Mesenchymal stem cell (in vitro differentiated cells and primary cell): ENCODE results near the gene SLC41A3.

Source experiments
- DNase-seq: peaks from one replicate; pipeline ENCODE4 v3.0.0-alpha.2; 2013
- H2AFZ ChIP-seq: one replicate; pipeline ENCODE4 v1.6.1; 2013; ENCODE audit warnings: low read depth, mild to moderate bottlenecking, control low read depth, inconsistent platforms, low read length, moderate library complexity
- H2AK5ac ChIP-seq: 2 replicates; pipeline ENCODE4 v1.6.1; 2013; ENCODE audit warnings: low read length, moderate library complexity, mild to moderate bottlenecking, inconsistent platforms; ENCODE audit not compliant: severe bottlenecking
- H2BK120ac ChIP-seq: one replicate; pipeline ENCODE4 v1.6.1; 2013; ENCODE audit warnings: low read depth, mild to moderate bottlenecking, inconsistent platforms, low read length, moderate library complexity
- H2BK12ac ChIP-seq, 2 experiments: one replicate each; pipeline ENCODE4 v1.6.1; 2013; ENCODE audit warnings: inconsistent platforms in 2 of 2, low read length in 2 of 2, mild to moderate bottlenecking in 2 of 2, moderate library complexity in 2 of 2, control low read depth in 1 of 2
- H2BK15ac ChIP-seq: one replicate; pipeline ENCODE4 v1.6.1; 2013; ENCODE audit warnings: mild to moderate bottlenecking, low read depth, inconsistent platforms; ENCODE audit not compliant: poor library complexity, severe bottlenecking
- H2BK5ac ChIP-seq: 2 replicates; pipeline ENCODE4 v1.6.1; 2013; ENCODE audit warnings: low read depth, mild to moderate bottlenecking, low read length, control low read depth, inconsistent platforms; ENCODE audit not compliant: poor library complexity, severe bottlenecking
- H3K14ac ChIP-seq, 2 experiments: one replicate each; pipeline ENCODE4 v1.6.1; 2013; ENCODE audit warnings: inconsistent platforms in 2 of 2, low read length in 2 of 2, control low read depth in 1 of 2, mild to moderate bottlenecking in 1 of 2, moderate library complexity in 1 of 2
- H3K18ac ChIP-seq, 2 experiments: one replicate each; pipeline ENCODE4 v1.6.1; 2013; ENCODE audit warnings: inconsistent platforms in 2 of 2, low read length in 2 of 2, control low read depth in 1 of 2, low read depth in 1 of 2, mild to moderate bottlenecking in 1 of 2
- H3K23ac ChIP-seq, 2 experiments: one replicate each; pipeline ENCODE4 v1.6.1; 2013; ENCODE audit warnings: inconsistent platforms in 2 of 2, low read length in 2 of 2, mild to moderate bottlenecking in 2 of 2, moderate library complexity in 2 of 2, control low read depth in 1 of 2
- H3K27ac ChIP-seq: 2 replicates; pipeline ENCODE4 v1.5.1; 2013; ENCODE audit warnings: mild to moderate bottlenecking, moderate library complexity, low read length, control low read depth, inconsistent platforms; ENCODE audit not compliant: poor library complexity, severe bottlenecking
- H3K27me3 ChIP-seq, 2 experiments: 2 replicates each; pipeline versions ENCODE4 v1.6.1 to v1.7.0; 2013; ENCODE audit warnings: low read length in 2 of 2, mild to moderate bottlenecking in 2 of 2, moderate library complexity in 2 of 2, control low read depth in 1 of 2, inconsistent platforms in 1 of 2; ENCODE audit not compliant: control insufficient read depth in 1 of 2, insufficient read depth in 1 of 2
- H3K36me3 ChIP-seq, 2 experiments: 2 replicates each; pipeline versions ENCODE4 v1.6.1 to v1.7.0; 2013; ENCODE audit warnings: low read length in 2 of 2, control low read depth in 1 of 2, inconsistent platforms in 1 of 2, low read depth in 1 of 2, mild to moderate bottlenecking in 1 of 2; ENCODE audit not compliant: insufficient read depth in 2 of 2, control insufficient read depth in 1 of 2
- H3K4ac ChIP-seq, 2 experiments: one replicate each; pipeline ENCODE4 v1.6.1; 2013; ENCODE audit warnings: inconsistent platforms in 2 of 2, low read length in 2 of 2, mild to moderate bottlenecking in 2 of 2, moderate library complexity in 2 of 2, control low read depth in 1 of 2, low read depth in 1 of 2
- H3K4me1 ChIP-seq: 2 replicates; pipeline ENCODE4 v1.6.1; 2013; ENCODE audit warnings: low read depth, low read length, control low read depth; ENCODE audit not compliant: control insufficient read depth, insufficient read depth
- H3K4me2 ChIP-seq: 2 replicates; pipeline ENCODE4 v1.6.1; 2013; ENCODE audit warnings: low read length, mild to moderate bottlenecking, inconsistent platforms; ENCODE audit not compliant: poor library complexity, severe bottlenecking
- H3K4me3 ChIP-seq, 2 experiments: 2 replicates each; pipeline versions ENCODE4 v1.5.1 to v1.7.0; 2013; ENCODE audit warnings: low read length in 2 of 2, mild to moderate bottlenecking in 2 of 2, control low read depth in 1 of 2, low read depth in 1 of 2; ENCODE audit not compliant: insufficient read depth in 1 of 2
- H3K79me1 ChIP-seq: replicated peaks from 2 replicates; pipeline ENCODE4 v1.6.1; 2013; ENCODE audit warnings: mild to moderate bottlenecking, control low read depth, low read length, inconsistent platforms; ENCODE audit not compliant: poor library complexity, severe bottlenecking
- H3K9ac ChIP-seq: 2 replicates; pipeline ENCODE4 v1.7.0; 2013; ENCODE audit warnings: mild to moderate bottlenecking, low read length, moderate library complexity
- H3K9me3 ChIP-seq: 2 replicates; pipeline ENCODE4 v1.7.0; 2013; ENCODE audit warnings: mild to moderate bottlenecking, low read length; ENCODE audit not compliant: control insufficient read depth
- H4K8ac ChIP-seq: one replicate; pipeline ENCODE4 v1.6.1; 2013; ENCODE audit warnings: inconsistent platforms, mild to moderate bottlenecking, low read length, moderate library complexity
- H4K91ac ChIP-seq: one replicate; pipeline ENCODE4 v1.6.1; 2013; ENCODE audit warnings: mild to moderate bottlenecking, low read length, inconsistent platforms
- WGBS: methylation state at CpG from one replicate; pipeline ENCODE4 v1.1.7; 2013; ENCODE audit warnings: mixed read lengths; 5-methylcytosine and 5-hydroxymethylcytosine counted together

The SLC41A3 gene

DNA sequence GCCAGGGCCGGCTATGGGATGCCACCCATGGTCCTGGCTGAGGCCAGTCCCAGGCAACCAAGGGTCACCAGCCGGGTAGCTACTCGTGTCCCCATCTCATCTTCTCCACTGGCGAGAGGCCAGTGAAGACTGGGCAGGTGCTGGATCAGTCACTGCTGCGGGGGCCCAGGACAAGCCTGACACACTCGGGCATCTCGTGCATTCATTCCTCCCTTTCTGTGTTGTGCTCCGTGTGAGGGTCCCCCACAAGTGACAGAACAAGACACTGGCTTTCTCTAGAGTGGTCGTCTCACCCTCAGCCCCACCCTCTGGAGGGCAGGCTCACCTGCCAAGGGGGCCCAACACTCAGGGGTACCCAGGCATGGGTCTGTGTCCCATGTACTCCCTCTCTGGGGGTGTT lies 66.6 kb downstream of the SLC41A3 start:
- H3K4me1 ChIP-seq, result peaks cover 12% of the 10 kb centered on the region
- H2BK15ac ChIP-seq, result no peak overlapping the region
- H3K9ac ChIP-seq, result no peak overlapping the region
- no peak overlapping the region for H4K8ac ChIP-seq
- no peaks in the 10 kb centered on the region for H3K79me1 ChIP-seq
- H2BK120ac ChIP-seq, result no peak overlapping the region
- WGBS, result 98% methylated on average over 9 of the region's 9 CpGs
- H2BK12ac ChIP-seq, result no peak overlapping the region
- no peaks in the 10 kb centered on the region for H3K9me3 ChIP-seq
- no peak overlapping the region for H3K4ac ChIP-seq
- no peak overlapping the region for H3K27ac ChIP-seq
- no peak for DNase-seq
- no peak overlapping the region for H4K91ac ChIP-seq
- no peaks in the 10 kb centered on the region for H3K27me3 ChIP-seq
- H3K36me3 ChIP-seq, result peaks cover 8 to 22% of the 10 kb centered on the region in 2 experiments
- no peak overlapping the region for H3K14ac ChIP-seq
- no peak overlapping the region for H3K23ac ChIP-seq
- no peak overlapping the region for H3K4me3 ChIP-seq
- no peak overlapping the region for H2AFZ ChIP-seq
- H3K18ac ChIP-seq, result no peak overlapping the region
- no peak overlapping the region for H2AK5ac ChIP-seq
- H2BK5ac ChIP-seq, result no peak overlapping the region
- no peak overlapping the region for H3K4me2 ChIP-seq

DNA sequence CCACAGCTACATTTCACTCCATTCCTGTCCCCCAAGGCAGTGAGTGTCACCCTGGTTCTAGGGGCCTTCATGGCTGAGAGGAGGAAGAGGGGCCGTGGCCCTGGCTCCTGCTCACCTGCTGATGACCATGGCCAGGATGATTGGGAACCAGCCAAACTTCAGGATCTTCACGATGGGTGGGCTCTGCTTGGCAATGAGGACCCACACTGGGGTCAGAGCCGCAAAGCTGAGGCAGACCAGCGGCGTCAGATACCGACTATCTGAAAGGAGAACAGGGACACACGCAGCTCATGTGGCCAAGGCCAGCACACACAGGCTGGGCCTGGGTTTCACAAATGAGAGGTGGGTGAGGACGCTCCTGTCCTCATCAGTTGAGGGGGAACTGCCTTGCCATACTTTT lies 67.3 kb downstream of the SLC41A3 start:
- H2BK15ac ChIP-seq, result no peak overlapping the region
- H3K4me2 ChIP-seq, result no peak overlapping the region
- H3K23ac ChIP-seq, result no peak overlapping the region
- no peak overlapping the region for H3K4me3 ChIP-seq
- H2AK5ac ChIP-seq, result no peak overlapping the region
- no peaks in the 10 kb centered on the region for H3K79me1 ChIP-seq
- whole genome bisulfite sequencing, result 100% methylated on average over 8 of the region's 8 CpGs
- H3K9me3 ChIP-seq, result no peaks in the 10 kb centered on the region
- H2BK12ac ChIP-seq, result no peak overlapping the region
- peak overlapping the region; percentile 7 for H4K8ac ChIP-seq
- H3K14ac ChIP-seq, result no peak overlapping the region
- no peaks in the 10 kb centered on the region for H3K27me3 ChIP-seq
- no peak overlapping the region for H2BK5ac ChIP-seq
- H3K9ac ChIP-seq, result no peak overlapping the region
- no peak overlapping the region for H2BK120ac ChIP-seq
- no peak overlapping the region for H3K27ac ChIP-seq
- H3K4ac ChIP-seq, result no peak overlapping the region
- DNase-seq, result no peak
- no peak overlapping the region for H4K91ac ChIP-seq
- peaks cover 14 to 22% of the 10 kb centered on the region in 2 experiments for H3K36me3 ChIP-seq
- H3K4me1 ChIP-seq, result peaks cover 12% of the 10 kb centered on the region
- H3K18ac ChIP-seq, result no peak overlapping the region
- H2AFZ ChIP-seq, result no peak overlapping the region

DNA sequence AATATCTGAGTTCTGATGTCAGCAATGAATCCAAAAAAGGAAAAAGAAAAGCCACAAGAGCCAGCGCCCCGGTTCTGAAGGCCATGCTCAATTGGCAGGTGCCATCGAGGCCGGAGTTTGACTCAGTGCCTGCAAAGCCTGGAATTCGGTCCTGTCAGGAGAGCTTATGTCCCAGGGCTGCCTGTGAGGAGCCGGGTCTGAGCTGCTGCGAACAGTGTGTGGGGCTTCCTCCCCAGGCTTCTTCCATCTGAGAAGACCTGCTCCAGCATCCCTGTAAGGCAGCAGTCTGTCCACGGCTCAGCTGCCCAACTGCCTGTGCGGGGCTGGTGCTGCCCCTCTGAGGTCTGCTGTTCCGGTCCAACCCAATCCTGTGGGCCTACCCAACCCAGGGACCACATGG lies 68.8 kb downstream of the SLC41A3 start:
- WGBS, result 93% methylated on average over 10 of the region's 10 CpGs
- Histone ChIP-seq H3K27ac (no peak overlapping the region), H4K8ac (no peak overlapping the region), H3K36me3 (peaks cover 15 to 25% of the 10 kb centered on the region in 2 experiments), H4K91ac (no peak overlapping the region), H3K14ac (no peak overlapping the region), H2BK15ac (no peak overlapping the region), H3K23ac (no peak overlapping the region), H3K4me2 (no peak overlapping the region), H2BK5ac (no peak overlapping the region), H3K4ac (no peak overlapping the region), H3K4me3 (no peak overlapping the region), H2BK12ac (no peak overlapping the region), H3K18ac (no peak overlapping the region), H3K9ac (no peak overlapping the region), H3K9me3 (no peaks in the 10 kb centered on the region), H3K27me3 (no peaks in the 10 kb centered on the region), H3K4me1 (peaks cover 12% of the 10 kb centered on the region), H2AFZ (no peak overlapping the region), H3K79me1 (no peaks in the 10 kb centered on the region), H2AK5ac (no peak overlapping the region), H2BK120ac (no peak overlapping the region)
- DNase-seq, result no peak

DNA sequence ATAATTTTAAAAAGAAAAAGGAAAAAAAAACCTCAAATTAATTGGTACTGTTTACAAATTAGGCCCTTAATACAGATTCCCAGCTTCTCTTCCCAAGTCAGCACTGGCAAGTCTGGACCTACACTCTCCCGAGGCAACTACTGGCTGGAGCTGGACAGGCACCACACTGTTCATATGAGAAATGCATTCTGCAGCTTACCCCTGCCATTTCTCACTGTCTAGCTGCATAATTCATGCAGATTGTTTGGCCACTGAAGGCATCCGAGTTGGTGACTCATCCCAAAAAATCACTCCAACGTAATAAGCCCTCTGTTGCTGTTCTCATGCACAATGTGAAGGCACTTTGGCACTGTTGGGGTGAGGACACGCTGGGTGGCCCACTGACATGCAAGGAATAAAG lies 69.7 kb downstream of the SLC41A3 start:
- DNase-seq, result no peak
- Histone ChIP-seq H3K18ac (no peak overlapping the region), H2BK12ac (no peak overlapping the region), H3K4me3 (no peak overlapping the region), H3K14ac (no peak overlapping the region), H3K9ac (no peak overlapping the region), H3K27ac (no peak overlapping the region), H2BK5ac (no peak overlapping the region), H3K9me3 (no peaks in the 10 kb centered on the region), H4K8ac (no peak overlapping the region), H2BK120ac (no peak overlapping the region), H3K4me2 (no peak overlapping the region), H2BK15ac (no peak overlapping the region), H3K4me1 (peaks cover 12% of the 10 kb centered on the region), H2AK5ac (no peak overlapping the region), H3K36me3 (peaks cover 15 to 25% of the 10 kb centered on the region in 2 experiments), H3K23ac (no peak overlapping the region), H2AFZ (no peak overlapping the region), H3K27me3 (no peaks in the 10 kb centered on the region), H3K79me1 (no peaks in the 10 kb centered on the region), H3K4ac (no peak overlapping the region), H4K91ac (no peak overlapping the region)
- WGBS, result 53% methylated on average over 4 of the region's 4 CpGs
